Transverse colon (tissue), 4 donors: ENCODE data around the gene PTPN11. TPM values are rescaled to one million over a fixed set of nuclear protein-coding genes. Genes with fewer than 3 reads are reported as not detected.
"Not testable (repeated sequence)": the region's sequence is repeated elsewhere in the genome, so short reads cannot be mapped to it uniquely, and the experiment has no call there.

ENCODE experiments used
- DNase-seq: peaks from one replicate; pipeline ENCODE4 v3.0.0-alpha.2; 2019
- H3K27ac ChIP-seq, 4 donors: fragments of 200-600 bp; sonication (generic); 2 replicates each; pipeline ENCODE4 v1.5.1; 2016 to 2018; ENCODE audit warnings: inconsistent platforms in 4 of 4
- H3K27me3 ChIP-seq: fragments of 200-600 bp; sonication (generic); 2 replicates; pipeline ENCODE4 v1.5.1; 2017; ENCODE audit warnings: inconsistent platforms
- H3K36me3 ChIP-seq, 4 donors: fragments of 200-600 bp; sonication (generic); 2 replicates each; pipeline ENCODE4 v1.5.1; 2017 to 2019; ENCODE audit warnings: inconsistent platforms in 4 of 4
- H3K4me1 ChIP-seq, 4 donors: fragments of 200-600 bp; sonication (generic); 2 replicates each; pipeline ENCODE4 v1.5.1; 2017 to 2020; ENCODE audit warnings: inconsistent platforms in 4 of 4
- H3K4me3 ChIP-seq, 4 donors: fragments of 200-600 bp; sonication (generic); 1 replicate in 1 of 4; 2 replicates in 3 of 4; pipeline versions ENCODE4 v1.5.1 to v1.6.1; 2017 to 2019; ENCODE audit warnings: inconsistent platforms in 4 of 4
- H3K9me3 ChIP-seq, 2 donors: fragments of 200-600 bp; sonication (generic); 2 replicates each; pipeline ENCODE4 v1.5.1; 2017 to 2019; ENCODE audit warnings: inconsistent platforms in 2 of 2
- CTCF ChIP-seq, 5 experiments: fragments of 200-600 bp in 3 of 5; fragments of 450-650 bp in 2 of 5; sonication (generic) in 3 of 5; IDR thresholded peaks; 1 replicate in 2 of 5; 2 replicates in 3 of 5; pipeline ENCODE4 v1.5.1; 2016 to 2017; ENCODE audit warnings: antibody characterized with exemption in 5 of 5, inconsistent platforms in 3 of 5, mild to moderate bottlenecking in 2 of 5, moderate library complexity in 1 of 5
- EP300 ChIP-seq: sonication (generic); formaldehyde crosslinking; IDR thresholded peaks from one replicate; pipeline ENCODE4 v1.6.1; 2017; ENCODE audit warnings: antibody characterized with exemption, low read depth
- POLR2A ChIP-seq: fragments of 450-650 bp; IDR thresholded peaks from one replicate; pipeline ENCODE4 v1.6.1; 2016; ENCODE audit warnings: antibody characterized with exemption, mild to moderate bottlenecking, moderate library complexity
- POLR2AphosphoS5 ChIP-seq, 3 donors: sonication (generic); formaldehyde crosslinking; IDR thresholded peaks; one replicate each; pipeline ENCODE4 v1.6.1; 2016; ENCODE audit warnings: antibody characterized with exemption in 3 of 3
- WGBS, 2 donors: methylation state at CpG; one replicate each; pipeline ENCODE4 v1.1.5; 2018; ENCODE audit warnings: low coverage in 1 of 2; 5-methylcytosine and 5-hydroxymethylcytosine counted together
- in situ Hi-C, 4 donors: fragments of 200-750 bp; cut with MboI; loops; one replicate each; pipeline versions ENCODE4 v1.15.0 to v1.15.1; 2017; ENCODE audit warnings: low sequenced_read_pairs in 3 of 4, low pct_ligation_motif_present in 1 of 4, low pct_unique_long_range_greater_than_20kb in 1 of 4
- intact Hi-C: fragments of 100-400 bp; cut with DNase I; formaldehyde crosslinking; loops from one replicate; pipeline ENCODE4 v1.15.1; 2023; ENCODE audit warnings: low total_unique reads
- total RNA-seq, 4 donors: library from RNA; depleted of rRNA; stranded (reverse); fragments of >200 nt; gene quantifications; one replicate each; pipeline ENCODE4 v1.1.0, GENCODE V29; 2016

Gene PTPN11
- total RNA-seq, 4 donors from 2014 or later: 46.4 to 56.7 (median 50.3) TPM

DNA sequence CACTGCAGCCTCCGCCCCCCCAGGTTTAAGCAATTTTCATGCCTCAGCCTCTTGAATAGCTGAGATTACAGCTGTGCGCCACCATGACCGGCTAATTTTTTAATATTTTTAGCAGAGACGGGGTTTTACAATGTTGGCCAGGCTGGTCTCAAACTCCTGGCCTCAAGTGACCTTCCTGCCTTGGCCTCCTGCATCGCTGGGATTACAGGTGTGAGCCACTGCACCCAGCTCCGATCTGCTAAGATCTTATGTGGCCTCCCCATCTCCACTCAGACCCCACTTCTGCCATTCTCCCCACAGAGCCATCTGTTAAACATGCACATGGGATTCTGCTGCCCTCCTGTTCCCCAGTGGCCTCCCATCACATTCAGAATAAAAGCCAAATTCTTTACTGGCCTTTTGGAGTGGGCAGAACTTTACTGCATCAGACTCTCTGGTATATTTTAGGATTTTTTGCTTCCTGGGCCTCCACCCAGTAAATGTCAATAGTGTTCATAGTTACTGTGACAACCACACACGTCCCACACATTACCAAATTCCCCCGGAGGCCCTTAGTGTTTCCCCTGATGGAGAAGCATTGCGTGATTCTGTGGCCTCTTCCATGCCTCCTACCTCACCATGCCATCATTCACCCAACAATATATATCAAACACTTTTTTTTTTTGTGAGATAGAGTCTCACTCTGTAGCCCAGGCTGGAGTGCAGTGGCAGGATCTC lies 96.3 kb downstream of the PTPN11 start:
- no peaks in the 10 kb centered on the region for H3K36me3 ChIP-seq
- H3K27me3 ChIP-seq: no peaks in the 10 kb centered on the region
- intact Hi-C loops (no loop called here), in situ Hi-C loops (no loop called here)
- no peak overlapping the region for H3K4me3 ChIP-seq
- no peak overlapping the region for H3K27ac ChIP-seq
- 68 to 81% methylated on average over 6 to 9 of the region's 9 CpGs for WGBS, 2 donors
- no peak for DNase-seq
- H3K9me3 ChIP-seq: no peaks in the 10 kb centered on the region
- TF ChIP-seq POLR2A (no peak), CTCF (IDR thresholded peaks at IDR 0.05) (no peak), EP300 (no peak), POLR2AphosphoS5 (IDR thresholded peaks at IDR 0.05) (no peak)
- no peaks in the 10 kb centered on the region for H3K4me1 ChIP-seq

- no peaks in the 10 kb centered on the region for H3K9me3 ChIP-seq
- no peak for DNase-seq
- in situ Hi-C loops: no loop called here
- H3K27me3 ChIP-seq: no peaks in the 10 kb centered on the region
- intact Hi-C loops: no loop called here
- no peak overlapping the region for H3K4me3 ChIP-seq
- 67 to 76% methylated on average over 5 of the region's 5 CpGs for WGBS, 2 donors
- H3K4me1 ChIP-seq: no peaks in the 10 kb centered on the region
- TF ChIP-seq EP300: no peak
- no peak for TF ChIP-seq CTCF (IDR thresholded peaks at IDR 0.05)
- TF ChIP-seq POLR2AphosphoS5 (IDR thresholded peaks at IDR 0.05): no peak
- no peak for TF ChIP-seq POLR2A
- H3K27ac ChIP-seq: no peak overlapping the region
- H3K36me3 ChIP-seq: no peaks in the 10 kb centered on the region
These were observed 97.1 kb downstream of the PTPN11 start for GRCh38 chr12:112515868-112516267.

- intact Hi-C loops: no loop called here
- 66 to 84% methylated on average over 6 to 7 of the region's 7 CpGs for WGBS, 2 donors
These were observed 99.1 kb downstream of the PTPN11 start for GRCh38 chr12:112517730-112518364.

DNA sequence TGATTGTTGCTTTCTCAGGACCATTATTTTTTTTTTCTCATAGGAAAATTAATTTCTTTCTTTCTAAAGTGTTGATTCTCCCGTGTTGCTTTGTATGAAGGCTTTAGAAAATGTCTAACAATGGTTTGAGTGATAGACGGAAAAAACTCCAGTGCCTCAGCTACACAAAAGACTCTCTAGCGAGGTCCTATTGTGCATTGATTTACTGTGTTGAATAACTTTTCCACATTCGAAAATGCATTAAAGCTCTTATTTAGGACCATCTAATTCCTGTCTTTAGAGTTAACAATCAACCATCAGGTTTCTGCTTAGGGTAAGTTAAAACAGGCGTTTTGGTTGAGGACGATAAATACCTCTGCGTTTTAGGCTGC lies 99.6 kb downstream of the PTPN11 start:
- H3K4me1 ChIP-seq: no peaks in the 10 kb centered on the region
- H3K9me3 ChIP-seq: no peaks in the 10 kb centered on the region
- H3K36me3 ChIP-seq: no peaks in the 10 kb centered on the region
- in situ Hi-C loops: no loop called here
- H3K27ac ChIP-seq: no peak overlapping the region
- TF ChIP-seq CTCF (IDR thresholded peaks at IDR 0.05) (no peak), EP300 (no peak), POLR2AphosphoS5 (IDR thresholded peaks at IDR 0.05) (no peak), POLR2A (no peak)
- WGBS, 2 donors: 77 to 81% methylated on average over 6 to 7 of the region's 7 CpGs
- no peak overlapping the region for H3K4me3 ChIP-seq
- no peak for DNase-seq
- intact Hi-C loops: no loop called here
- no peaks in the 10 kb centered on the region for H3K27me3 ChIP-seq

More at GRCh38 chr12:112517730-112518364, 99.1 kb downstream of the PTPN11 start:
- in situ Hi-C loops: no loop called here
- Histone ChIP-seq H3K9me3 (no peaks in the 10 kb centered on the region), H3K36me3 (no peaks in the 10 kb centered on the region), H3K4me1 (no peaks in the 10 kb centered on the region), H3K4me3 (no peak overlapping the region), H3K27me3 (no peaks in the 10 kb centered on the region), H3K27ac (no peak overlapping the region)
- TF ChIP-seq POLR2A (no peak), EP300 (no peak), CTCF (IDR thresholded peaks at IDR 0.05) (no peak), POLR2AphosphoS5 (IDR thresholded peaks at IDR 0.05) (no peak)
- DNase-seq: no peak

DNA sequence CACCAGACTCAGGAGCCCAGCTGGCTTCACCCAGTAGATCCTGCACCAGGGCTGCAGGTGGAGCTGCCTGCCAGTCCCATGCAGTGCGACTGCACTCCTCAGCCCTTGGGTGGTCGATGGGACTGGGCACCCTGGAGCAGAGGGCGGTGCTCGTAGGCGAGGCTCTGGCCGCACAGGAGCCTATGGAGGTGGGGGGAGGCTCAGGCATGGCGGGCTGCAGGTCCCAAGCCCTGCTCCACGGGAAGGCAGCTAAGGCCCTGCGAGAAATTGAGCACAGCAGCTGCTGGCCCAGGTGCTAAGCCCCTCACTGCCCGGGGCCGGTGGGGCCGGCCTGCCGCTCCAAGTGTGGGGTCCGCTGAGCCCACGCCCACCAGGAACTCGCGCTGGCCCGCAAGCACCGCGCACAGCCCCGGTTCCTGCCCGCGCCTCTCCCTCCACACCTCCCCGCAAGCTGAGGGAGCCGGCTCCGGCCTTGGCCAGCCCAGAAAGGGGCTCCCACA lies 101.1 kb downstream of the PTPN11 start:
- intact Hi-C loops: not testable (repeated sequence)

More for the DNA sequence above, 101.1 kb downstream of the PTPN11 start:
- DNase-seq, H3K4me1 ChIP-seq, H3K27ac ChIP-seq, H3K4me3 ChIP-seq, H3K9me3 ChIP-seq, H3K36me3 ChIP-seq, H3K27me3 ChIP-seq, in situ Hi-C loops: not testable (repeated sequence)
- 91 to 100% methylated on average over 1 to 20 of the region's 26 CpGs for WGBS, 2 donors
